Daoy (cell line): ENCODE results near the gene SLC25A5. TPM values are rescaled to one million over a fixed set of nuclear protein-coding genes. Genes with fewer than 3 reads are reported as not detected.
"Not testable (repeated sequence)": the region's sequence is repeated elsewhere in the genome, so short reads cannot be mapped to it uniquely, and the experiment has no call there.

Source experiments
- DNase-seq: peaks from one replicate; pipeline ENCODE4 v3.0.0-alpha.2; 2015; ENCODE audit warnings: low read depth
- total RNA-seq: library from RNA; depleted of rRNA; stranded (reverse); fragments of >200 nt; shearing (Covaris generic); gene quantifications from 2 replicates; pipeline ENCODE4 v1.2.3, GENCODE V29; 2014; rRNA removed

Gene SLC25A5
- 198 and 231 TPM in 2 replicates for total RNA-seq

- peak; percentile 86 for DNase-seq
Measured at GRCh38 chrX:119467842-119468550, at the start of gene SLC25A5. SLC25A5 (plus strand) TSS chrX:119468444; CDS start chrX:119468516, 72 bp downstream.

GRCh38 chrX:119419146-119419545 is 49.1 kb upstream of the SLC25A5 start:
- DNase-seq = no peak

DNA sequence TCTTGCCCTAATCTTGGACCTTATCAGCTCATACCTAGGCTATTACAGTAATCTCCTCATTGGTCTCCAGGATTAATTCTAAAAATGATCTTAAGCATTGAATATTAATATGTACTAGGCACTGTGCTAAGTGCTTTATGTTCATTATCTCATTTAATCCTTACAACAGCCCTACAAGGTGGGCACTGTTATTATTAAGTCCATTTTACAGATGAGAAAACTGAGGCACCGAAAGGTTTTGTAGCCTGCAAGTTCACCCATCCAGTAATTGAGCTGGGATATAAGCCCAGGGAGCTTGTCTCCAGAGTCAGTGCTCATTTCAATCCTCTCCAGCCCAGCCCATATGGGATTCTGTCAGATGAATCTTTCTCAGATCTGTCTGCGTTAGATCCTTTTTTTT is 48.3 kb upstream of the SLC25A5 start:
- DNase-seq = no peak

DNA sequence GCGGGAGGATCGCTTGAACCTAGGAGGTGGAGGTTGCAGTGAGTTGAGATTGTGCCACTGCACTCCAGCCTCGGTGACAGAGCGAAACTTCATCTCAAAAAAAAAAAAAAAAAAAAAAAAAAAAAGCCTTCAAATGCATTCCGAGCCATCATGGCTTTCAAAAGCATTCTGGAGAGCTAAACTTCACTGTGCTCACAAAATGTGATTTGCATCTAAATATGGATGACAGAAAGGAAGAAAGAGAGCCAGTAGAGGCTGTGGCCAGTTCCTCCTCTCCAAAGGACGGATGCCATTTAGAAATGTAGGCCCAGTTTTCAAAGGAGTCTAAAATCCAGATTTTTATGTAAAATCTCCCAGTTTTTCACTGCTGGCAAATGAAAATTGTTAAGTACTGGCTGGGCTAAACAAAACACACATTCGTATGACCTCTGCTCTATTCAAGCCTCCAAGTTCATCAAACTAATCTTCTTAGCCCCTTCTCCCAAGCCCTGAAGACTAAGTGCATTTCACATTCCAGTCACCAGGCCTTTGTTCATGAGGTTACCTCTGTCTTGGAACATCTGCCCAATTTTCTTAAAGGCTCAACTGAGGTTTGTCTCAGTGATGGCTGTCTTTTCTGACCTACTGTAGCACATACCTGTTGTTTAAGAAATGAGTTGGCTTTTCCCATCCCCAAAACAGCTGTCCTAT is 47.1 kb upstream of the SLC25A5 start:
- DNase-seq = no peak

GRCh38 chrX:119423631-119424030 is 44.6 kb upstream of the SLC25A5 start:
- DNase-seq = no peak

DNA sequence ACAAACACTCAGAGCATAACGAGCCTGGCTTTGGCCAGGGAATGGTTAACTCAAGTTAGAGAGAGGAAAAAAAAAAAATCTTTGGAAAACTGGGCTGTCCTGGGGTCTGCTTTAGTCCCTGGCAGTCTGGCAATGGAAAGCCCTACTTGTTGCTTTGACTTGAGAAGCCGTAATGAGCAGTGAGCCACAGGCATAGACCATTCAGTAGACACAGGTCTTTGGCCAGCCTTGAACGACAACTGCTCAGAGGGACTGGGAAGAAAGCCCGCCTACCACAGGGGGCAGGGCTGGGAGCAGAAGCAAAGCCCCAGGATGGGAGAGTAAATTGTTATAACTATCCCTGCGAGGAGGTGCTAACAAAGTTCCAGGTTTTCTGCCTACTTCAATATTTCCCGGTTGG is 43.2 kb upstream of the SLC25A5 start:
- no peak for DNase-seq

DNA sequence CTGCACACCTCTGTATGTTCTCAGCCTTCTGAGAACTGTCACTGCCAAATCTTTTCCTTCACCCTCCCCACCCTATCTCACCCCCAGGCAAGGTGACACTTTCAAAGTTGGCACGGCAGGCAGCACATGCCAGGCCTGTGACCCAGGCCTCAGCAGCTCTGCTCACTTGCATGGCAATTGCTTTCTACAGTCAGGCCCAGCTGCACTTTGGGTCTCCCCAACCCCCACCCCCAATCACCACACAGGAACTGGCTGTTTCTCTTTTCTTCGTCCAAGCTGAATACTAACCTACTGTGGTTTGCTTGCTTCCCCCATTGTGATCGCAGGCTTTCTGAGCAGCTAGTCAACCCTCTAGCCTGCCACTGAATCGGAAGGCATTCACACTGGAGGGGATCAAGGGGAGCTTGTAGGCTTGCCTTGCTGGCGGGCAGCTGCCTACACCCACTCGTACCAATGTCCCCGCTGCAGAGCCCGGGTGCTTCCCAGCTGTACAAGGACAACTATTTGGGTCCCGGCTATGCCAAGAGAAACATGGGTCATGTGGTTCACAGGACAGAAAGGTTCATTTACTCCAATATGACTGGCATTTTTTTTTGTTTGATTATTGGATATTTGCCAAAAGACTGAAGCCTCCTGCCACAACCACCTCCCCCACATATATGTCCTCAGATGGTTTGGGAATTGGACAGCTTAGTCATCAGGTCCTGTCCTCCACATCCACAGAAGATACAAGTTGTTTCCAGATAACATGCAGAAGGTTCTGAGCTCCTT is 41.0 kb upstream of the SLC25A5 start:
- no peak for DNase-seq

DNA sequence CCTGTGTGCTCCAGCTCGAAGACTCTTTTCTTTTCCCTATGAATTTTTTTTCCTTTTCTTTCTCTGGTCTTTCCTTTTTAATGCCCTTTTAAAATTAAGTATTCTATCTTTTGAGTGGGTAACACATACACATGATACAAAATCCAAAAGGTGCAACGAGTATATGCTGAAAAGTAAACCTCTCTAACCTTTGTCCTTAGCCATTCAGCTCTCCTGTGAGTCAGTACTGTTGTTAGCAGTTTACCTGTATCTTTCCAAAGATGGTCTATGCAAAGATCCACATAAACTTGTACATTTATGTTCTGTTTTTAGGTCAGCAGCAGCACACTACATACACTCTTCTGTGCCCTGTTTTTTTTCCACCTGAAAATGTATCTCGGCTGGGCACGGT is 40.5 kb upstream of the SLC25A5 start:
- DNase-seq = no peak

DNA sequence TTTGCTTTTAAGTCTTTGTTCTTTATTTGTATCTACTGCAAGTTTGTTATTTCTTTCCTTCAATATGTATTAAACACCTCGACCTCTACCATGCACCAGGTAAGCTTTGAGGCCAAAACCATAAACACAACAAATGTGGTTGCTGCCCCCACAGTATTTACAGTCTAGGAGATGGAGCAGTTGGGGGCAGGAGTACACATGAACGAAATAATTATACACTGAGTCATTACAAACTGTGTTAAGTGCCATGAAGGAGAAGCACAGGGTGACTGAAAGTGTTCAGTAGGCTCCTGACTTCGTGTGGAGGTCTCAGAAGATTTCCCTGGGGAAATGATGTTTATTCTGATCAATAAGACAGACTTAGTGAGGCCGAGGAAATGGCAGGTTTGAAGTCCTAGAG is 38.8 kb upstream of the SLC25A5 start:
- peak; percentile 13 for DNase-seq

GRCh38 chrX:119441295-119441694 is 26.9 kb upstream of the SLC25A5 start:
- not testable (repeated sequence) for DNase-seq

DNA sequence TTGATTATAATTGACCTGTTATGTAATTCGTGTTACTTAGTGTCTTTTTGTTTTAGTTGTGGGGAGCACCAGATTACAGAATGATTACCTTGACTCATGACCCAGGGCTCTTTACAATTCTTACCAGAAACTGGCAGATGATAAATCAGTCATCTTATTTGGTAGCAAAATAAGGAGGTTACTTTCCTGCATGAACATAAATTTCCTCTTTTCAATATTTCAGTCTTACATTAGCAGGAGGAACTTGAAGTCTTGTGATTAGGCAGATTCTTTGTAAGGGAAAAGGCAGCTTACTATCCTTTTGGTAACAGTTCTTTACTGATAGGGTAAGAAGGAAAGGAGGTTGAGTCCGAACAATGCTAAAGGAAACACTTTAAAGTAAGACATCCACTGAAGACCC is 26.0 kb upstream of the SLC25A5 start:
- DNase-seq = no peak

DNA sequence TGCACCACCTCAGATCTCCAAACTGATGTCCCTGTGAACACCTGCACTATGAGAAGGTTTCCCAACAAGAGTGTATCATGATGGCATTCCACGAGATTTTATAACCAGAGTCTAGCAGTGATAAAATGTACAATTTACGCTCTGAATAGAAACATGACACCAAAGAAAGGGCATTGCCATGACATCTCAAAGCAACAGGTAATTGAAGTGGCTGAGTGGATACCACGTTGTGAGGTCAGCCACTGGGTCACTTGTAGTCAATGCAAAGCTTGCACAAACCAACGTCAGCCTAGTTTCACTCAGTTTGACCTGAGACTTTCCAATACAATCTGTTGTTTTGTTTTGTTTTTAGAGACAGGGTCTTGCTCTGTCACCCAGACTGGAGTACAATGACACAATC is 15.0 kb upstream of the SLC25A5 start:
- no peak for DNase-seq

DNA sequence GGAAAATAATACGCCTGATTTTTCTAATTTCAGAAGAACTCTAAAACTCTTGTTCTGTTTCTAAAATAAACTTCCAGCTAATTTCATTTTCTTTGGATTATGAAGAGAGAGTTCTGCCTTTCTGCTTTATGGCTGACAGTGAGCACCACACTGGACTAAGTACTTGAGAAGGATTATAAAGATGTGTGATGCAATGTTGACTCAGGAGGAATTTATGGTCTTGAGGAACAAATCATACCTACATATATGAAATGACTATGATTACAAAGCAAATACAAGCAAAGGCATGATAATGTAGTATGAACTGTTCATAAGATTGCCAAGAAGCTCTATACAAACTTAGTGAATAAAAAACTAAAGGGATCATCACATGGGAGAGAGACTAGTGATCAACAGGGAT is 13.0 kb upstream of the SLC25A5 start:
- DNase-seq = no peak

GRCh38 chrX:119459181-119459580 is 9.1 kb upstream of the SLC25A5 start:
- DNase-seq = no peak

GRCh38 chrX:119465555-119465954 is 2.7 kb upstream of the SLC25A5 start:
- no peak for DNase-seq

- DNase-seq = no peak
Measured at GRCh38 chrX:119466970-119467369, 1.3 kb upstream of the SLC25A5 start.

DNA sequence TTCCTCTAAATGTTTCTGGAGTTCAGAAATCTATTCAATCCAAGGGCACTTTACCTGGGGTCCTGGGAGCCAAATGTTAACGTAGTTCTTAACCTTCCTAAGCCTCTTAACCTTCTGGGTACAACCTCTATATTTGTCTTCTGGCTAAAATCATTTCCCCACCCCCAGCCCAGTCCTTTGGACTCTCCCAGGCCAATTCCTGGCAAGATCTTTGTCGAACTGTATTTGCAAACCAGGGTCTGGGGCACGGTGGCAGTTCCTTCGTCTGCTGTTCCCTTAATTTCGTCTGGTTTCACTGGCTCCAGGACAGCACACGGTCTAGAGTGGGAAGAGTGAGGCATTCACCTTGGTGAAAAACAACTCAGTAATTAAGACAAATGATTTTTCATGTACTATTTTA is 811 bp upstream of the SLC25A5 start:
- no peak for DNase-seq

GRCh38 chrX:119468551-119469312 is 488 bp downstream of the SLC25A5 start:
- peak; percentile 86 for DNase-seq

- no peak for DNase-seq
Measured at GRCh38 chrX:119469313-119469635, 1.0 kb downstream of the SLC25A5 start.

GRCh38 chrX:119474615-119475388 is 6.6 kb downstream of the SLC25A5 start:
- no peak for DNase-seq

- no peak for DNase-seq
Measured at GRCh38 chrX:119475389-119476101, 7.3 kb downstream of the SLC25A5 start.
